Lower leg skin (tissue), 4 donors: ENCODE results near the gene BTNL9. TPM values are rescaled to one million over a fixed set of nuclear protein-coding genes. Genes with fewer than 3 reads are reported as not detected.
A peak's percentile ranks its signal among the peaks of the same experiment; 100 is the strongest.

Source experiments
- DNase-seq, 2 donors: peaks; one replicate each; pipeline ENCODE4 v3.0.0-alpha.2; 2019; ENCODE audit warnings: low spot score in 2 of 2
- H3K4me3 ChIP-seq: fragments of 200-600 bp; sonication (generic); 2 replicates; pipeline ENCODE4 v1.5.1; 2017; ENCODE audit warnings: mild to moderate bottlenecking, low read depth; ENCODE audit not compliant: poor library complexity, severe bottlenecking
- POLR2A ChIP-seq, 2 donors: fragments of 450-650 bp; IDR thresholded peaks; one replicate each; pipeline ENCODE4 v1.6.1; 2016 to 2017; ENCODE audit warnings: antibody characterized with exemption in 2 of 2, mild to moderate bottlenecking in 1 of 2, moderate library complexity in 1 of 2
- WGBS, 2 donors: methylation state at CpG; one replicate each; pipeline ENCODE4 v1.1.5; 2018; 5-methylcytosine and 5-hydroxymethylcytosine counted together
- intact Hi-C: fragments of 100-400 bp; cut with DNase I; formaldehyde crosslinking; loops from one replicate; pipeline ENCODE4 v1.15.0; 2023; ENCODE audit warnings: low total_unique reads
- total RNA-seq, 4 donors: library from RNA; depleted of rRNA; stranded (reverse); fragments of >200 nt; gene quantifications; one replicate each; pipeline ENCODE4 v1.1.0, GENCODE V29; 2016
- TF ChIP-seq, protein P1 (sequence below), 3 donors: fragments of 450-650 bp; IDR thresholded peaks; one replicate each; pipeline ENCODE4 v1.5.1; 2016; ENCODE audit warnings: antibody characterized with exemption in 3 of 3, mild to moderate bottlenecking in 3 of 3, moderate library complexity in 2 of 3

Gene BTNL9
- total RNA-seq, 4 donors from 2014 or later, result 11.7 to 26.6 (median 16.2) TPM

DNA sequence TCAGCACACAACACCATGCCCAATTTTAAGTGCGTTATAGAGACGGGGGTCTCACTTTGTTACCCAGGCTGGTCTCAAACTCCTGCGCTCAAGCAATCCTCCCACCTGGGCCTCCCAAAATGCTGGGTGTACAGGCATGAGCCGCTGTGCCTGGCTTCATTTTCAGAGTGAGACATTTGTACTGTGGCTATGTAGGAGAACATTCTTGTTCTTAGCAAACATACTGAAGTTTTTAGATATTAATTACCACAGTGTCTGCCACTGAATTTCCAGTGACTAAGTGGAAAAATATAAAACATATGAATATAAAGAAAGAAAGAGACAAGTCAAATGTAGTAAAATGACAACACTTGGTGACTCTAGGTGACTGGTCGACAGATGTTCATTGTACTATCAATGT lies 20.9 kb downstream of the BTNL9 start:
- H3K4me3 ChIP-seq, result no peak overlapping the region
- DNase-seq, result peak in 1 of 2 donors; percentile 17
- intact Hi-C loops, result no loop called here
- 83 to 89% methylated on average over 5 of the region's 5 CpGs for WGBS, 2 donors
- TF ChIP-seq, protein P1, sequence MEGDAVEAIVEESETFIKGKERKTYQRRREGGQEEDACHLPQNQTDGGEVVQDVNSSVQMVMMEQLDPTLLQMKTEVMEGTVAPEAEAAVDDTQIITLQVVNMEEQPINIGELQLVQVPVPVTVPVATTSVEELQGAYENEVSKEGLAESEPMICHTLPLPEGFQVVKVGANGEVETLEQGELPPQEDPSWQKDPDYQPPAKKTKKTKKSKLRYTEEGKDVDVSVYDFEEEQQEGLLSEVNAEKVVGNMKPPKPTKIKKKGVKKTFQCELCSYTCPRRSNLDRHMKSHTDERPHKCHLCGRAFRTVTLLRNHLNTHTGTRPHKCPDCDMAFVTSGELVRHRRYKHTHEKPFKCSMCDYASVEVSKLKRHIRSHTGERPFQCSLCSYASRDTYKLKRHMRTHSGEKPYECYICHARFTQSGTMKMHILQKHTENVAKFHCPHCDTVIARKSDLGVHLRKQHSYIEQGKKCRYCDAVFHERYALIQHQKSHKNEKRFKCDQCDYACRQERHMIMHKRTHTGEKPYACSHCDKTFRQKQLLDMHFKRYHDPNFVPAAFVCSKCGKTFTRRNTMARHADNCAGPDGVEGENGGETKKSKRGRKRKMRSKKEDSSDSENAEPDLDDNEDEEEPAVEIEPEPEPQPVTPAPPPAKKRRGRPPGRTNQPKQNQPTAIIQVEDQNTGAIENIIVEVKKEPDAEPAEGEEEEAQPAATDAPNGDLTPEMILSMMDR (IDR thresholded peaks at IDR 0.05), result no peak
- no peak for TF ChIP-seq POLR2A (IDR thresholded peaks at IDR 0.05)

DNA sequence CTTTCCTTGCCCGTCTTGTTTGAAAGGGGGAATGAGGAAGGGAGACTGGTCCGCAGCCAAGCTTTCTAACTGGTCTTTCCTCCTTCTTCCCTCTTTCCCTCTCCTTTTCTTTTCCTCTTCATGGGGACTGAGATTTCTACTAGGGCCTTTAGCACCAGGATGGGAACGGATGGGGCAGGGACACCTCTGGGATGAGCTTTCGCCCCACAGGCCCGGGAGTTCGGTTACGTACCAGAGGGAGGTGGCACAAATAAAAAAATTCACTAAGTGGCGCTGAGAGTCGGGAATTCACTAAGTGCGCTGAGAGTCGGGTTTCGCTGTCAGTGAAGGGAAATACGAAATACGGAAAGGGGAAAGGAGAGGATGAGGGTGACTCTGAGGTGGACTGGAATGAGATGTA lies 21.6 kb downstream of the BTNL9 start:
- DNase-seq, result peak in 1 of 2 donors; percentile 40
- intact Hi-C loops, result no loop called here
- WGBS, 2 donors, result 60 to 64% methylated on average over 14 of the region's 14 CpGs
- TF ChIP-seq POLR2A (IDR thresholded peaks at IDR 0.05), result no peak
- TF ChIP-seq, protein P1 (IDR thresholded peaks at IDR 0.05), result no peak
- H3K4me3 ChIP-seq, result no peak overlapping the region

DNA sequence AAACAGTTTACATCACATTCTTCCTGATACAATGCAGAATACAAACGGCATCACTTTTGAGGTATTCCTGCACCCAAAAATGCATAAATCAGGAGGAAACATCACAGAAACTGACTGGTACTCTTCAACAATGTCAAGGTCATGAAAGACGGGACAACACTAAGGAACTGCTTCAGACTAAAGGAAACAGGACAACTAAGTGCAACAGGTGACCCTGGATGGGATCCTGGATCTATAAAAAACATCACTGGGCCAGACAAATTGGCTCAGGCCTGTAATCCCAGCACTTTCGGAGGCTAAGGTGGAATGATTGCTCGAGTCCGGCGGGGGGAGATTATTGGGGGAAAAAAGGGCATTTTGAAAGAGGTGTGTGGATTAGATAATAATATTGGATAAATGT lies 22.6 kb downstream of the BTNL9 start:
- no peak for TF ChIP-seq POLR2A (IDR thresholded peaks at IDR 0.05)
- TF ChIP-seq, protein P1 (IDR thresholded peaks at IDR 0.05), result no peak
- intact Hi-C loops, result no loop called here
- 86 to 90% methylated on average over 6 of the region's 6 CpGs for WGBS, 2 donors
- H3K4me3 ChIP-seq, result no peak overlapping the region
- DNase-seq, result no peak

DNA sequence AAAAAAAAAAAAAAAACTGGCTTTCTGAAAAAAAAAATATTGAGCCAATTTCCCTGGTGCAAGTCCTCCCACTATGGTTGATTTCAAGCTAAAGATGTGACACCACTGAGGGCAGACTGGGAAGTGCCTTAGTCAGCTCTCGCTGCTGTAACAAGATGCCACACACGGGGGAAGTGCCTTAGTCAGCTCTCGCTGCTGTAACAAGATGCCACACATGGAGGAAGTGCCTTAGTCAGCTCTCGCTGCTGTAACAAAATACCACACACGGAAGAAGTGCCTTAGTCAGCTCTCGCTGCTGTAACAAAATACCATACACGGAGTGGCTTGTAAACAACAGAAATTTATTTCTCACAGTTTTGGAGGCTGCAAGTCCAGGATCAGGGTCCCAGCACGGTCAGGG lies 23.4 kb downstream of the BTNL9 start:
- intact Hi-C loops, result no loop called here
- no peak overlapping the region for H3K4me3 ChIP-seq

DNA sequence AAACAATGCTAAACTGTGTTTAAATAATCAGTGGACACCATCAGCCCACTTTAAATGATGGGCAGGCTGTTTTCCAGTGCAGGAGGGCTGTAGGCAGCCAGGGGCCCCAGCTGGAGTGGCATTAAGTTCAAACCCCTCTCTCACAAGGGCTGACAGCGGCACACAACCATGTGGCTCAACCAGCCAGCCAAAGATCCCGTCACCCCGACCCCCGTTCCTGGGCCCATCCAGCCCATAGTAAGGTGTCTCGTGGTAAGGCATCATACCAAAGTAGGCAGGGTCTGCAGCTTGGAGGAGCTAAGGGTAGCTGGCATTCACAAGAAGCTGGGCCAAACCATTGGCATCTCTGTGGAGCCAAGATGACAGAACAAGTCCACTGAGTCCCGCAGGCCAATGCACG lies 24.9 kb downstream of the BTNL9 start:
- DNase-seq, result peak in 1 of 2 donors; percentile 70
- intact Hi-C loops, result no loop called here
- H3K4me3 ChIP-seq, result no peak overlapping the region
- TF ChIP-seq, protein P1 (IDR thresholded peaks at IDR 0.05), result no peak
- no peak for TF ChIP-seq POLR2A (IDR thresholded peaks at IDR 0.05)
- 93% methylated on average over 7 of the region's 7 CpGs for WGBS, 2 donors

More for the DNA sequence above, 23.4 kb downstream of the BTNL9 start:
- peak in 1 of 2 donors; percentile 26 for DNase-seq
- TF ChIP-seq POLR2A (IDR thresholded peaks at IDR 0.05), result no peak
- TF ChIP-seq, protein P1 (IDR thresholded peaks at IDR 0.05), result no peak
- WGBS, 2 donors, result 90 to 92% methylated on average over 8 of the region's 8 CpGs
